HepG2 (cell line): ENCODE data around the gene ADCY7. TPM values are rescaled to one million over a fixed set of nuclear protein-coding genes. Genes with fewer than 3 reads are reported as not detected.

Experiments used
- ATAC-seq: fragments of 200-7000 bp; cut with Tn5 transposase; 3 replicates; pipeline ENCODE4 v1.9.1; 2020; ENCODE audit warnings: mild to moderate bottlenecking, moderate library complexity
- BruUV-seq: library from RNA; stranded (reverse); fragments of 400-500 nt; replicated peaks from 2 replicates; lab custom pipeline; 2021; lab: Mats Ljungman, UMichigan
- CTCF ChIA-PET: fragments of 300-600 bp; formaldehyde crosslinking; extraction: SDS; loops from one replicate; lab custom pipeline; 2021; ENCODE audit warnings: low total read pairs, inconsistent platforms, low intra/inter-chr PET ratio; lab: Yijun Ruan, JAX
- POLR2A ChIA-PET: fragments of 350-600 bp; sonication (Branson Sonifier 250); formaldehyde crosslinking; loops from one replicate; lab custom pipeline; 2020; ENCODE audit warnings: antibody characterized with exemption, inconsistent platforms; lab: Yijun Ruan, JAX
- DNase-seq: peaks from one replicate; pipeline ENCODE4 v3.0.0-alpha.2; 2015; ENCODE audit warnings: low spot score
- FAIRE-seq: peaks from 3 replicates; lab custom pipeline; 2011; peaks lifted over from hg19 to GRCh38; lab: Jason Lieb, UNC
- H2AFZ ChIP-seq: one replicate; pipeline ENCODE4 v1.6.1; 2011; ENCODE audit warnings: low read length, inconsistent platforms
- H3K27ac ChIP-seq: fragments of 300-600 bp; 3 replicates; pipeline ENCODE4 v1.8.0; 2011; ENCODE audit warnings: mixed run types, mild to moderate bottlenecking, mixed read lengths, low read length, inconsistent platforms; ENCODE audit not compliant: insufficient read depth; ENCODE audit errors: extremely low read length
- H3K27me3 ChIP-seq, 2 experiments: fragments of 200-600 bp in 1 of 2; 2 replicates in 1 of 2; 3 replicates in 1 of 2; pipeline versions ENCODE4 v1.6.0 to v1.8.0; 2011; ENCODE audit warnings: low read length in 2 of 2, mild to moderate bottlenecking in 2 of 2, moderate library complexity in 2 of 2, inconsistent platforms in 1 of 2; ENCODE audit not compliant: insufficient read depth in 2 of 2, control insufficient read depth in 1 of 2
- H3K36me3 ChIP-seq, 2 experiments: fragments of 200-600 bp in 1 of 2; replicated peaks in 1 of 2; 2 replicates in 1 of 2; 3 replicates in 1 of 2; pipeline versions ENCODE4 v1.5.1 to v1.8.0; 2011; ENCODE audit warnings: low read length in 2 of 2, inconsistent platforms in 1 of 2; ENCODE audit not compliant: insufficient read depth in 2 of 2, control insufficient read depth in 1 of 2
- H3K4me1 ChIP-seq: 2 replicates; pipeline ENCODE4 v1.5.1; 2012; ENCODE audit warnings: low read length, inconsistent platforms; ENCODE audit not compliant: insufficient read depth
- H3K4me2 ChIP-seq: 2 replicates; pipeline ENCODE4 v1.6.0; 2011; ENCODE audit warnings: low read depth, low read length, inconsistent platforms
- H3K4me3 ChIP-seq, 3 experiments: fragments of 200-600 bp in 1 of 3; sonication (generic), shearing (Covaris generic) in 1 of 3; replicated peaks in 1 of 3; 2 replicates each; pipeline ENCODE4 v1.5.1; 2011 to 2016; ENCODE audit warnings: low read length in 3 of 3, inconsistent platforms in 2 of 3, low read depth in 2 of 3, mild to moderate bottlenecking in 2 of 3, control low read depth in 1 of 3, mixed read lengths in 1 of 3; ENCODE audit not compliant: insufficient read depth in 1 of 3
- H3K79me2 ChIP-seq: one replicate; pipeline ENCODE4 v1.6.1; 2011; ENCODE audit warnings: low read length, inconsistent platforms; ENCODE audit not compliant: insufficient read depth
- H3K9ac ChIP-seq: 2 replicates; pipeline ENCODE4 v1.6.0; 2011; ENCODE audit warnings: mild to moderate bottlenecking, low read depth, low read length, inconsistent platforms; ENCODE audit not compliant: insufficient read depth
- H3K9me3 ChIP-seq: 2 replicates; pipeline ENCODE4 v1.5.1; 2012; ENCODE audit warnings: mild to moderate bottlenecking, low read length
- H4K20me1 ChIP-seq: 2 replicates; pipeline ENCODE4 v1.6.0; 2011; ENCODE audit warnings: inconsistent platforms, mild to moderate bottlenecking, low read length, moderate library complexity; ENCODE audit not compliant: insufficient read depth
- HNRNPUL1 ChIP-seq: fragments of 200-400 bp; formaldehyde crosslinking; IDR thresholded peaks from 2 replicates; pipeline ENCODE4 v1.6.1; 2017; ENCODE audit warnings: low read depth, mild to moderate bottlenecking, low read length, moderate library complexity
- MIER3 ChIP-seq: IDR thresholded peaks from 2 replicates; pipeline ENCODE4 v1.6.1; 2016; ENCODE audit warnings: missing compliant biosample characterization, borderline replicate concordance
- NFE2L1 ChIP-seq: sonication (generic); formaldehyde crosslinking; IDR thresholded peaks from 2 replicates; pipeline ENCODE4 v1.4.0; 2020; ENCODE audit warnings: missing genetic modification reagents, mild to moderate bottlenecking, borderline replicate concordance
- SP140L ChIP-seq: sonication (generic); formaldehyde crosslinking; IDR thresholded peaks from 2 replicates; pipeline ENCODE4 v1.4.0; 2020; ENCODE audit warnings: missing genetic modification reagents, borderline replicate concordance
- SRSF4 ChIP-seq: fragments of 200-400 bp; formaldehyde crosslinking; IDR thresholded peaks from one replicate; pipeline ENCODE4 v1.6.1; 2018; ENCODE audit warnings: mild to moderate bottlenecking, low read depth, low read length, moderate library complexity; ENCODE audit not compliant: poor library complexity, severe bottlenecking
- ZBTB20 ChIP-seq: sonication (generic); formaldehyde crosslinking; IDR thresholded peaks from 2 replicates; pipeline ENCODE4 v1.8.1; 2023; ENCODE audit warnings: missing genetic modification reagents, low read depth, mild to moderate bottlenecking, borderline replicate concordance
- ZBTB8A ChIP-seq: sonication (generic); formaldehyde crosslinking; IDR thresholded peaks from 2 replicates; pipeline ENCODE4 v1.4.0; 2020; ENCODE audit warnings: mild to moderate bottlenecking, low read depth, missing genetic modification reagents, borderline replicate concordance
- ZNF225 ChIP-seq: sonication (generic); formaldehyde crosslinking; IDR thresholded peaks from 2 replicates; pipeline ENCODE4 v1.4.0; 2020; ENCODE audit warnings: mild to moderate bottlenecking, missing genetic modification reagents
- ZNF432 ChIP-seq: sonication (generic); formaldehyde crosslinking; IDR thresholded peaks from 2 replicates; pipeline ENCODE4 v1.5.0; 2020; ENCODE audit warnings: missing genetic modification reagents, mild to moderate bottlenecking, borderline replicate concordance
- WGBS: methylation state at CpG from one replicate; pipeline ENCODE4 v1.1.6; 2017; ENCODE audit warnings: low lambda C conversion rate; 5-methylcytosine and 5-hydroxymethylcytosine counted together
- in situ Hi-C: cut with HindIII; loops from 2 replicates; pipeline ENCODE4 v1.10.0; 2017; ENCODE audit warnings: low pct_unique_long_range_greater_than_20kb; ENCODE audit not compliant: extremely low pct_ligation_motif_present
- intact Hi-C: fragments of 100-400 bp; cut with micrococcal nuclease; formaldehyde crosslinking; loops from one replicate; pipeline ENCODE4 v1.10.0; 2022; ENCODE audit not compliant: unreplicated experiment
- polyA plus RNA-seq, 8 experiments: library from polyadenylated mRNA; depleted of rRNA in 3 of 8; stranded (reverse) in 7 of 8; unstranded in 1 of 8; fragments of >200 nt; fragmentation: Illumina TruSeq in 4 of 8; extraction: Trizol in 4 of 8; gene quantifications; 2 replicates each; pipeline versions ENCODE4 v1.2.1 to v1.2.3, GENCODE V29; 2011 to 2016; ENCODE audit warnings: low read depth in 4 of 8, missing spikeins in 1 of 8, mixed read lengths in 1 of 8; ENCODE audit not compliant: insufficient read depth in 1 of 8
- total RNA-seq, 5 experiments: library from RNA; depleted of rRNA; stranded (reverse); fragments of >200 nt; fragmentation: Illumina TruSeq; extraction: Trizol; gene quantifications; 2 replicates each; pipeline ENCODE4 v1.2.3, GENCODE V29; 2016; ENCODE audit warnings: low read depth in 1 of 5
- TF ChIP-seq, protein P1 (sequence below): sonication (generic); formaldehyde crosslinking; IDR thresholded peaks from 2 replicates; pipeline ENCODE4 v1.8.0; 2022; ENCODE audit warnings: mild to moderate bottlenecking, missing genetic modification reagents, moderate library complexity
- TF ChIP-seq, protein P2 (sequence below): sonication (generic); formaldehyde crosslinking; IDR thresholded peaks from 2 replicates; pipeline ENCODE4 v1.5.0; 2020; ENCODE audit warnings: missing genetic modification reagents, mild to moderate bottlenecking, borderline replicate concordance

Gene ADCY7
- total and polyA plus RNA-seq, 2 of the 13 experiments (the other 11 are each of a cell fraction or from before 2014, with no cell fraction given): 2.2 to 4.3 TPM

DNA sequence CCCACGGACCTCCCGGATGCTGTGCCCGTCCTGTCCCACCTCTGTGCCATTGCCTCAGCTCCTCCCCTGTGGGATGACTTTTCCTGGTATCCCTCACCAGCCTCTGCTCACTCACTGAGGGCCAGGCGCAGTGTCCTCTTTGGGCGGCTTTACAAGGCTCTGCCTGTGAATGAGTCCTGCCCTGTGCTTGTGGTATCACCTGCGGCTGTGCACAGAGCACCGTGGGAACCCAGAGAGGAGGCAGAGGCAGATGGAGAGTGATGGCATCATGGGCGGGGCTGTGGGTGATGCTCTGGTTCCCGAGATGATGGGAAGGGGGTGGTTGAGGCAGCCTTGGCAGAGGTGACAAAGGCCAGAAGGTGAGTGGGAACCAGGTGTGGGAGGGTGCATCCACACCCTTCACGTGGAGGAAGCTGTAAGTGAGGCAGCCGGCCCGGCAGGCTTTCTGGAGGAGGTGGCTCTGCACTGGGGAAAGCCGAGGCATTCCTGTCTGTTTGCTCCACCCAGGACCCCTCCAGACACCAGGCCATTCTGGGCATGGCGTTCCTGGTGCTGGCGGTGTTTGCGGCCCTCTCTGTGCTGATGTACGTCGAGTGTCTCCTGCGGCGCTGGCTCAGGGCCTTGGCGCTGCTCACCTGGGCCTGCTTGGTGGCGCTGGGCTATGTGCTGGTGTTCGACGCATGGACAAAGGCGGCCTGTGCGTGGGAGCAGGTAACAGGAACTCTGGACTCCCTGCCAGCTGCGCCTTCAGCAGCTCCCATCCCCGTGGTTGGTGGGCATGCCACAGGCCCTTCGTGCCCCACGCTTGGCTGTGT is 23.8 kb downstream of the ADCY7 start (continued):
- TF ChIP-seq, protein P1, sequence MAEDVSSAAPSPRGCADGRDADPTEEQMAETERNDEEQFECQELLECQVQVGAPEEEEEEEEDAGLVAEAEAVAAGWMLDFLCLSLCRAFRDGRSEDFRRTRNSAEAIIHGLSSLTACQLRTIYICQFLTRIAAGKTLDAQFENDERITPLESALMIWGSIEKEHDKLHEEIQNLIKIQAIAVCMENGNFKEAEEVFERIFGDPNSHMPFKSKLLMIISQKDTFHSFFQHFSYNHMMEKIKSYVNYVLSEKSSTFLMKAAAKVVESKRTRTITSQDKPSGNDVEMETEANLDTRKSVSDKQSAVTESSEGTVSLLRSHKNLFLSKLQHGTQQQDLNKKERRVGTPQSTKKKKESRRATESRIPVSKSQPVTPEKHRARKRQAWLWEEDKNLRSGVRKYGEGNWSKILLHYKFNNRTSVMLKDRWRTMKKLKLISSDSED (CRISPR knock-in tag): no peak
- no peak for TF ChIP-seq ZNF432 (CRISPR knock-in tag)
- no peak for TF ChIP-seq SP140L (CRISPR knock-in tag)
- TF ChIP-seq ZBTB8A (CRISPR knock-in tag): no peak
- TF ChIP-seq SRSF4: no peak

- H3K9ac ChIP-seq: no peak overlapping the region
- H3K4me1 ChIP-seq: peaks cover 44% of the 10 kb centered on the region
- no peak for FAIRE-seq
- CTCF ChIA-PET: no interaction called here
- no peak overlapping the region for H3K27ac ChIP-seq
- TF ChIP-seq, protein P2, sequence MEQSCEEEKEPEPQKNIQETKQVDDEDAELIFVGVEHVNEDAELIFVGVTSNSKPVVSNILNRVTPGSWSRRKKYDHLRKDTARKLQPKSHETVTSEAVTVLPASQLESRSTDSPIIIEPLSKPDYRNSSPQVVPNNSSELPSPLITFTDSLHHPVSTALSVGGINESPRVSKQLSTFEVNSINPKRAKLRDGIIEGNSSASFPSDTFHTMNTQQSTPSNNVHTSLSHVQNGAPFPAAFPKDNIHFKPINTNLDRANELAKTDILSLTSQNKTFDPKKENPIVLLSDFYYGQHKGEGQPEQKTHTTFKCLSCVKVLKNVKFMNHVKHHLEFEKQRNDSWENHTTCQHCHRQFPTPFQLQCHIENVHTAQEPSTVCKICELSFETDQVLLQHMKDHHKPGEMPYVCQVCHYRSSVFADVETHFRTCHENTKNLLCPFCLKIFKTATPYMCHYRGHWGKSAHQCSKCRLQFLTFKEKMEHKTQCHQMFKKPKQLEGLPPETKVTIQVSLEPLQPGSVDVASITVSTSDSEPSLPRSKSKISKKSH: 0 out of 2 replicates have a peak, but pooled peaks have one; percentile 1
- 0 out of 2 replicates have a peak, but pooled peaks have one; percentile 21 for TF ChIP-seq ZNF225 (CRISPR knock-in tag)
- no peak for TF ChIP-seq HNRNPUL1
- TF ChIP-seq ZBTB20 (CRISPR knock-in tag): no peak
- 0 out of 2 replicates have a peak, but pooled peaks have one; percentile 37 for TF ChIP-seq NFE2L1
- no peak for TF ChIP-seq MIER3 (CRISPR knock-in tag)
- no peaks in the 10 kb centered on the region for H4K20me1 ChIP-seq
- no peaks in the 10 kb centered on the region for H3K79me2 ChIP-seq
- no peak overlapping the region for H2AFZ ChIP-seq
- in situ Hi-C loops: no loop called here
- BruUV-seq: no TSS peak
- 62% methylated on average over 6 of the region's 6 CpGs for WGBS
- intact Hi-C loops: no loop called here
- H3K9me3 ChIP-seq: no peaks in the 10 kb centered on the region
- POLR2A ChIA-PET: no interaction called here
- H3K27me3 ChIP-seq: no peaks in the 10 kb centered on the region
- ATAC-seq: peak; percentile 11
- H3K4me2 ChIP-seq: no peak overlapping the region
- H3K36me3 ChIP-seq: no peaks in the 10 kb centered on the region
- DNase-seq: no peak
- no peak overlapping the region for H3K4me3 ChIP-seq
Observed at GRCh38 chr16:50290856-50291255, 24.5 kb downstream of the ADCY7 start.
